GM21717 (cell line): ENCODE results near the gene GSK3B.

Experiments used
- ATAC-seq: cut with Tn5 transposase; IDR thresholded peaks from one replicate; pipeline ENCODE4 v1.9.1; 2021; ENCODE audit warnings: mild to moderate bottlenecking, moderate library complexity; ENCODE audit not compliant: unreplicated experiment

Gene GSK3B

DNA sequence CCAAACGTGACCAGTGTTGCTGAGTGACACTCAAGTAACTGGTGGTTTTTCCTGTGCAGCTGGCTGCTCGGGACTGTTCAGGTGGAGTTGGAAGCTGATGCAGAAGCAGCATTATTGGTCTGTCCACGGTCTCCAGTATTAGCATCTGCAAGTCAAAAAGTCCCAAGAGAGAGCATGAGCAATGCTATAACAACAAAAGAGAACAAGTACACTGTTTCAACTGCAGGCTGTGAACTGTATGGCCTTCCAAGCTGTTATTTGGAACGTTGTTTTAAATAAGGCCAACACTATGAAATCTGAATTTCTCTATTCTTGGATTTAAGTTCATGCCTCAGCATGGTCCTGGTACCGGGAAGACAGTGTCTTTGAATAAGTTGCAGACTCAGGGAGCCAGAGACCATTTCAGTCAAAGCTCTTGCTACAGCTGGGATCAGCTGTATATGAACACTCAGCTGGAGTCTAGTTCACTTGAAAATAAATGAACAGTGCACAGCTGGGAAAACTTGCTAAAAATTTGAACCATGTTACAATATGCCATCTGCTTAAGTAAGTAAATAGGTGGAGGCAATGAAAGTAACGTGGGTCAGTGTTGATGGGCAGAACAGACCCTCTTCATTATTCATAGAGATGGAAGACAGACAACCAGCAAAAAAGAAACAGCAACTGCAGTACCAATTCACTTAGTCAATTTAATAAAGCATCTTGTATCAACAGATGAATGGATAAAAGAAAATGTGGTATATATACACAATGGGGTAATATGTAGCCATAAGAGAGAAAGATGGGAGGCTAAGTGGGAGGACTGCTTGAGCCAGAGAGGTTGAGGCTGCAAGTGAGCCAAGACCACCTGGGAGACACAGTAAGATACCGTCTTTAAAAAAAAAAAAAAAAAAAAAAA lies 267.3 kb downstream of the GSK3B start:
- ATAC-seq, result no peak

DNA sequence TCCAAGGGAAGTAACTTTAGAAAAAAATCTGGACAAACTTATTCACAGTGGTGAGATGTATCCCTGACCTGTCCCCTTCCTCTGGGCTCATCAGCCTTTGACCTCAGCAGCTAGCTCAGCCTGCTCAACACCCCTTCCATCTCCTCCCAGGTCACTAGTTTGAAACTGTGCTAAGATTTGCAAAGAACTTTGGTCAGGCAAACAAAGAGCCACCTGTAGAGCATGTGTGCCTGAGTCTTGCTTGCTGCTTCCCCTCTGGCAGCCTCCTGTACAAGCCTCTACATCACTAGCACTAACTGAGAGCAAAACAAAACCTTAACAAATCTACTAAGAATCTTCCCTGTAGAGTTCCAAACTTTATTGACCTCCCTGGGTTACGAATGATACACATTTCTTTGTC lies 268.4 kb downstream of the GSK3B start:
- no peak for ATAC-seq

DNA sequence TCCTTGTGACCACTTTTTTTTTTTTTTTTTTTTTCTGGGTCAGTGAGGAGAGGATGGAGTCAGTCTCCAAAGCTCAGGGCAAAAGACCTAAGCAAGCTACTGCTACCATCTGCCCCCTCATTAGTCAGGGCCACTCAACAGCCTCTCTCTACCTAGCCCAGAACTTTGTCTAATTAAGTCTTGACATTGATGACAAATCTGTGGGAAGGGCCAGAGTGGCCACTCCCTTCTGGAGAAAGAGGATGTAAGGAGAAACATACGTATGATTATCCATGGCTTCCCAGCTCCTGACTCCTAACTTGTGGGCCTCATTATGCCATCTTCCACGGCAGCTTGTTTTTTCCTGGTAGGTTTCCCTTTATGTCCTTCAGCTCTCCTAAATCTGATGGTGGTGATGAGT lies 274.4 kb downstream of the GSK3B start:
- ATAC-seq, result no peak

DNA sequence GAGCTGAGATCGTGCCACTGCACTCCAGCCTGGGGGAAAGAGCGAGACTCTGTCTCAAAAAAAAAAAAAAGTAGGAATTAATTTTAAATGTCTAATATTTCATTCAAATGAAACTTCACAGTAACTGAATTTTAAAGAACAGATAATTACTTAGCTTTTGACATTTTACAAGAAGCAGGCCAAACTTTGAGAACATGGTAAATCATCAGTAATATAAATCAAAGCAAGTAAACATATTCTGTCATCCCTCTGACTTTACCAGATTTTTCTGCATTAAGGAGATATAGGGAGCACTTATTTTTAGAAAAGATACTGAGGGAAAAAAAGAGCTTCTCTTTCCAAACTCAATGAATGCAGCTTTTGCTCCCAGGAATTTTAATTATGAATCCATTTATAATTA lies 275.3 kb downstream of the GSK3B start:
- no peak for ATAC-seq

DNA sequence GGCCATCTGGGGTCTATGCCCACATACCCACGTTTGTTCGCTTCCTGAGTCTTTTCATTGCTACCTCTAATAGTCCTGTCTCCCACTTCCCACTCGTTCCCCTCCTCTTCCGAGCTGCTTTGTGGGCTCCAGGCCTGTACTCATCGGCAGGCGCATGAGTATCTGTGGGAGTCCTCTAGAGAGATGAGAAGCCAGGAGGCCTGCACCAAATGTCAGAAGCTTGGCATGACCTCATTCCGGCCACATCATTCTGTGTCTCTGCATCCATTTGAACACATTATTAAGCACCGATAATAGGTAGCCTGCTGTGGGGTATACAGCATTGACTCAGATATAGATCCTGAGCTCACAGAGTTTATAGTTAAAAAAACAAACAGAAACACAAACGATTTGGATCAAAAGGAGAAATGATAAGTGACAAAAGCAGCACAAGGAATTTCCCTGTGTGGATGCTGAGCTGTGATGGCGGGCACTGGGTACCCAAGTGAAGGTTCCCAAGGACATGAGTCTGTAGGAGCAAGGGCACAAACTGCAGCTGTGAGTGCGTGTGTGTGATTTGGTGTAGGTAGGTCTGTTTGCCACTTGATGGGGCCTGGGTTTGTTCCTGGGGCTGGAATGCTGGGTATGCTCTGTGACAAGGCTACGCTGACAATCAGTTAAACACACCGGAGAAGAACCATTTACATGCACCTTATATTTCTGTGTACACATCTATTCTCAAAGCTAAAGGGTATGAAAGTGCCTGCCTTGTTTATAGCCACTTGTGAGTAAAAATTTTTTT lies 276.5 kb downstream of the GSK3B start:
- no peak for ATAC-seq

DNA sequence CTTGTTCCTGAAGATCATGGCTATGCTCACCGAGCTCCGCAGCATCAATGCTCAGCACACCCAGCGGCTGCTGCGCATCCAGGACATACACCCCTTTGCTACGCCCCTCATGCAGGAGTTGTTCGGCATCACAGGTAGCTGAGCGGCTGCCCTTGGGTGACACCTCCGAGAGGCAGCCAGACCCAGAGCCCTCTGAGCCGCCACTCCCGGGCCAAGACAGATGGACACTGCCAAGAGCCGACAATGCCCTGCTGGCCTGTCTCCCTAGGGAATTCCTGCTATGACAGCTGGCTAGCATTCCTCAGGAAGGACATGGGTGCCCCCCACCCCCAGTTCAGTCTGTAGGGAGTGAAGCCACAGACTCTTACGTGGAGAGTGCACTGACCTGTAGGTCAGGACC lies 277.2 kb downstream of the GSK3B start:
- ATAC-seq, result no peak

DNA sequence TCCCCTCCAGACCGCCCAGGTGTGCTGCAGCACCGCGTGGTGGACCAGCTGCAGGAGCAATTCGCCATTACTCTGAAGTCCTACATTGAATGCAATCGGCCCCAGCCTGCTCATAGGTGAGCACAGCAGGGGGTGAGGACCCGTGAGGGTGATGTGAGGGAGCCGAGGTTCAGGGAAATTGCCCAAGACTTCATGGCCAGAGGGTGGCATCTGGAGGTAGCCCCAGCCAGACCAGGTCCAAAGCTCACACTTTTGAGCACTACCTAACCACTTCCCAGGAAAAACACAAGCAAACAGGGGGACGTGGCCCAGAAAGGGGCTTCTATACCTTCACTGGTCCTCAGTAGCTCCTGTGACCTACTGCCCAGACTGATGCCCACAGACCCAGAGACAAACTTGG lies 278.5 kb downstream of the GSK3B start:
- no peak for ATAC-seq

DNA sequence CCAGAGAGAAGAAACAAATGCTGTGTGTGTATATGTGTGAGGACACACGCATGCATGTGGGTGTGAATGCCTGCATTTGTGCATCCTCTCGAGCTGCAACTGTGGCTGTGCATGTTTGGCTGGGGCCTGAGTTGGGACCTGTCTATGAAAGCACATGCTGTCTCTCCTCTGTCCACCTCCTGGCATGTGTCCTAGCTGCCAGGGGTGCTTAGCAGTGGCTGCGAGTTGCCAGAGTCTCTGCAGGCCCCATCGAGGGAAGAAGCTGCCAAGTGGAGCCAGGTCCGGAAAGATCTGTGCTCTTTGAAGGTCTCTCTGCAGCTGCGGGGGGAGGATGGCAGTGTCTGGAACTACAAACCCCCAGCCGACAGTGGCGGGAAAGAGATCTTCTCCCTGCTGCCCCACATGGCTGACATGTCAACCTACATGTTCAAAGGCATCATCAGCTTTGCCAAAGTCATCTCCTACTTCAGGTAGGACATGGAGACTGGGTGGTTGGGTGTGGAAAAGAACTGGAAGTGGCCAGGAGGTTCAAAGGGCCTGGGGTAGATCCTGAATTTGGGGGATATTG lies 281.7 kb downstream of the GSK3B start:
- no peak for ATAC-seq

DNA sequence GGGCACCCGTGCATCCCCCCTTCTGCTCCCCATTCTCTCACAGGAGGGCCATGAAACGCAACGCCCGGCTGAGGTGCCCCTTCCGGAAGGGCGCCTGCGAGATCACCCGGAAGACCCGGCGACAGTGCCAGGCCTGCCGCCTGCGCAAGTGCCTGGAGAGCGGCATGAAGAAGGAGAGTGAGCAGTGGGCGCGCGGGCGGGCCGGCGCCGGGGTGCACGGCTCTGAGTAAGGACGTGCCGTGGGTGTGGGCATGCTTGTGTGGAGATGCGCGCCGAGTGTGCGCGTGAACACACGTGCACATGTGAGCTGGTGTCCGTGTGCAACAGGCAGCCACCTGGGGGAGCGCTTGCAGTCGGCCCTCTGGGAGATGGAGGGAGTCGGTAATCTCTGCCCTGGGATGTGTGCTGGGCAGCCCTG lies 284.2 kb downstream of the GSK3B start:
- ATAC-seq, result peak; percentile 75

DNA sequence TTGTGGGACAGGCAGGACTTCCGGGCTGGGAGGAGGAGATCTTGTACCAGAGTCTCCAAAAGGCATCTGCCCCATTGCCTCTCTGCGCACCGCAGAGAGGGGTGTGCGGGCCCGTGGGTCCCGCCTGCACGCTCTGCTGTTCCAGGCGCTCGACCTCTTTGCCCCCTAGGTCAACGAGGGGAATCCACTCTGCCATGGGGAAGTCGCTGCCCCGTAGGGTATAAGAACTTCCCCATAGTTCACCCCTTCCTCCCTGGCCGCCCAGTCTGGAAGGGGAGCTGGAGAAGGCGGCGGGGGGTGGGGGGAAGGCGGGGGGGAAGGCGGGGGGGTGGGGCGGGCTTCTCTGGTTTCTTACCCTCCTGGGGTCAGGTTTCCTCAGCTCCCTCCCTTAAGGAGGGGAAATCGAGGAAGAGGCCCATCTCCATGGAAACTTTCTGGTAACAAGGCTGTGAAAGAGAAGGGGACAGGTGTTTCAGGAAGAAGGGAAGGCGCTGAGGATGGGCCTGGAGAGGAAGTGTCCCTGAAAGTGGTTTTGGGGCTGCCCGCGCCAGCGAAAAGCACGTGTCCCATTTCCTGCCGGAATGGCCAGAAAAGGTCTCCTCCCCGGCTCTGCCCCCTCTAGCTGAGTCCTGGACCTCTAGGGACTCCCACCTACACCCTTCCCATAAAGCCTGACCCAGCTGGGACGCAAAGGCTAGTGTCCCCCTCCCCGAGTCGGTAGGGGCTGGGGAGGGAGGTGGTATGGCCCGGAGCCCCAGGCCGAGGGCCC lies 284.8 kb downstream of the GSK3B start:
- ATAC-seq, result peak; percentile 38

DNA sequence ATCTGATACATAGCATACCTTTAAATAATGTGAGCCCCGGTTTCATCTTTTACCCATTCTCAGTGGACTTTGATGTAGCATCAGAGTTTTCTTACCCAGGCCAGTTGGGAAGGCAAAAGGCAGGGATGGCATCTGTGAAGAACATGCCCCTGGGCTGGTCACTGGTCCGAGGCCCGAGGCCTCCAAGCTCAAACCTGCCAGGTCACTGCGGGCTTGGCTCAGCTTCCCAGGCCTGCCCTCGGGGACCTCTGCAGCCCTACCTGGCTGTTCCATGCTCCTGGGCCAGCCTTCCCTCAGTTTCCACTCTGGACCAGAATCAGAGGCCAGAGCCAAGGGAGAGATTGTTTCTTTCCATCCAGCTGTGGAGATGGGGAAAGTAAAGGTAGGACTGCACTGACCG lies 285.4 kb downstream of the GSK3B start:
- no peak for ATAC-seq

DNA sequence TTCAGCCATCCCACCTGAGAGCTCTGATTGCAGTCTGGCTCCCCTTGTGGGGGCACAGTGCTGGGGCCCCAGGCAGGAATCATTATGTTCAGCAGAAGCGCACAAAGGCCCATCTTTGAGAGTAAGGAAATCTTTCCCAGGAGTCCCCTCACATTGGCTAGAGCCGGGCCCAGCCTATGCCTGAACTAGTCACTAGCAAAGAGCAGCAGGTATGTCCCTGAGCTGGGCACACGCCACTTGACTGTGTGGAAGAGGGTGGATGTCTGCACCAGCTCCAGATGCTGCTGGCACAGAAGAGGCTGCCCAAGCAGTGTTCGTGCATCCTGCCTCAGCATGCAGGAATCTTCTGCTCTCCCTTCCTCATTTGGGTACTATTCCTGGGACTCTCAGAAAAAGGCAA lies 286.0 kb downstream of the GSK3B start:
- no peak for ATAC-seq

DNA sequence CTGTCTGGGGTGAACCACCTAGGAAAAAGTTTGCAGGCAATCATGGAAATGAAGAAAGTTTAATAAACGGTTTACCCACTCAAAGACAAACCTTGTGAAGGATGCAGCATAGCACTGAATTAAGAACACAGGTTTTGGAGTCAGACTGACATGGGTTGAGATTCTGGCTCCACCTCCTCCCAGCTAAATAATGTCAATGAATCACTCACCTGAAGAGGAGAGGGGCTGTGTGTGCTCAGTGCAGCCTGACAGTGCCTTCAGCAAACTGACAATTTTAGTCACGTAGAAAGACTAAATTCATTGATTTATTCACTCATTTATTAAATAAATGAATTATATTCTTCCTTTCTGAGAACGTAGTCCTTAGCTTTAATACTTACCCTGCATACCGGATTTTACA lies 293.4 kb downstream of the GSK3B start:
- no peak for ATAC-seq

DNA sequence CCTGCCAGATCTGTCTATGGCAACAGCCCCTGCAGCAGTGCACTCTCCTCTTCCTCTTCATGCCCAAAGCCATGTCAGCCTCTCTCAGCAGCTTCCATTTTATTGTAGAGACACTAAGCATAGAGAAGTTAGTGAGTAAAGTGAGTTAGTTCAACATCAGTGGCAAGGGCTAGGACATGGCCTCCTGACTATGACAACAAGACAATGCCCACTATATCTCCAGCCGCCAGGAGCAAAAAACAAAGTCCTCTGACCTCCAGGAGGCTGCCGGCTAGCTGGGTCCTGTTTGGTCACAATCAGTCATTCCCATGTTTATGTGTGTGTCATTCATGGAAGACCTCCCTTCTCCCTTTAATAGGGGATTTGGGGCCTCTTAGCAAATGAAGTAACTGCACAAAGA lies 297.5 kb downstream of the GSK3B start:
- ATAC-seq, result no peak

DNA sequence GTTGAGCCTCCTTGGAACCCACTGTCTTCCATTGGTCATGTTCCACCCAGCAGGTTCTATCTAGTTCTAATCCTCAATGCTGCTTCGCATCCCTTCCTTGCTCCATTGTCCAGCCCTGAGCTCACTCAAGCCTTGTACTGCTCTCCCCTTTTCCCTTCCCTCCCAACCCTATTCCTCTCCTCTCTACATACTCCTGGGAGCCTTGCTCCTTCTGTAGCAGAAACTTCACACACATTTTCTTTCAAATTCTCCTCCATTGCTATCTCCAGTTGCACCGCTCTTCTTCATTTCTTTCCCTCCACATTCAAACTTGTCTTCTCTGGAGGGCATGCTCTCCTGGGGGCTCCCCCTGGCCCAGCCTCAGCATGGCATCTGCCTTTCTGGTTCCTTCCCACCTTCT lies 297.9 kb downstream of the GSK3B start:
- ATAC-seq, result no peak

DNA sequence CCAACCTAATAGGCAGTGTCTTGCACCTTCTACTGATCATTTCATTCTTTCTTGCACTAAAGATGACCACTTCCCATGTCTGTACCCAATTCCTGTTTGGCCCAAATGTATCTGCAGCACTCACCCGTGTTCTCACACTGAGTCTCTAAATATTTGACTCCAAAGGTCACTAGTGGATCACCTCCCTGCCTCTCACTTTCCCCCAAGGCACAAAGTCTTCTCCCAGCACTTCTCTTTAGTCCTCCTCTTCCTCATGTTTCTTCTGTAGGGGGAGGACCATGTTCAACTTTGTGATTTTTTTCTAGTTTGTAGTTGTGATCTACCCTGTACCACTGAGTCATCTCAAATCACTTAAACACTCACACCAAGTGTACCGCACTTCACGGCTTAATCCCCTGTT lies 298.4 kb downstream of the GSK3B start:
- no peak for ATAC-seq

DNA sequence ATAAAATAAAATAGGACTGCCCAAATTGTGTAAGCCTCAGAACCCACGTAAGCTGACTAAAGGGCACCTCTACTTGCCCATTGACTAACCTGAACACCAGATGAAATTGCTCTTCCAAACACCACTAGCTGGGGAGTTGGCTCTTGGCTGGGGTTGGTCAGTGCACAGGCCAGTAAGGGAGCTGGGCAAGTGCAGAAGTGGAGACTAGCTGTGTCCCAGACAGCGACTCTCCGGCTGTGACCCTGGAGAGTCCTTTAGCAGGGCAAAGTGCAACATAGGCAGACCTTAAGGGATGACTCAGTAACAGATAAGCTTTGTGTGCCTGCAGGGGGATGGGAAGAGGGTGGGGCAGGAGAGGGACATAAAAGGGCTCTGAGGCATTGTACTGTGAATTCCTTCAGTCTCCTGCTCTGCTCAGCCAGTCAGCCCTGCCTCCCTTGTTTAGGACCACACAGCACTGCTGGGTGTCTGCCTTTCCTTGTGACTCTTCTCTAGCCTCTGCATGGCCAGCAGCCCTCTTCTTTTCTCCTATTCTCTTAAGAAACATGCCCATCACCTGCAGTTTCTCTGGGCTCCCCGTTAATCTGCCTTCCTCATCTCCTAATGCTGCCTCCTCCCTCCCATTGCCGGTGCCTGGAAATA lies 299.2 kb downstream of the GSK3B start:
- ATAC-seq, result no peak

DNA sequence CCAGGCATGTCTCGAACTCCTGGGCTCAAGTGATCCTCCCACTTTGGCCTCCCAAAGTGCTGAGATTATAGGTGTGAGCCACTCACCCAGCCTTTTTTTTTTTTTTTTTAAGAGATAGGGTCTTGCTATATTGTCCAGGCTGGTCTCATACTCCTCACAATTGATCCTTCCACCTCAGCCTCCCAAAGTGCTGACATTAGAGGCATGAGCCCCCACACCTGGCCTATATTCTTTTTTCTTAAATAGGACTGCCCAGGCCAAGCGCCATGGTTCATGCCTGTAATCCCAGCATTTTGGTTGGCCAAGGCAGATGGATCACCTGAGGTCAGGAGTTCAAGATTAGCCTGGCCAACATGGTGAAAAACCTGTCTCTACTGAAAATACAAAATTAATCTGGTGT lies 299.8 kb downstream of the GSK3B start:
- ATAC-seq, result no peak

DNA sequence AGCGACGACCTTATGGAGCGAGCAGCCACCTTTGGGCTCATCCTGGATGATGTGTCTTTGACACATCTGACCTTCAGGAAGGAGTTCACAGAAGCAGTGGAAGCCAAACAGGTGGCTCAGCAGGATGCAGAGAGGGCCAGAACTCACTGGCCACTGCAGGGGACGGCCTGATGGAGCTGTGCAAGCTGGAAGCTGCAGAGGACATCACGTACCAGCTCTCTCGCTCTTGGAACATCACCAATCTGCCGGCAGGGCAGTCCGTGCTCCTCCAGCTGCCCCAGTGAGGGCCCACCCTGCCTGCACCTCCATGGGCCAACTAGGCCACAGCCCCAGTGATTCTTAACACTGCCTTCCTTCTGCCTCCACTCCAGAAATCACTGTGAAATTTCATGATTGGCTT lies 302.0 kb downstream of the GSK3B start:
- no peak for ATAC-seq

DNA sequence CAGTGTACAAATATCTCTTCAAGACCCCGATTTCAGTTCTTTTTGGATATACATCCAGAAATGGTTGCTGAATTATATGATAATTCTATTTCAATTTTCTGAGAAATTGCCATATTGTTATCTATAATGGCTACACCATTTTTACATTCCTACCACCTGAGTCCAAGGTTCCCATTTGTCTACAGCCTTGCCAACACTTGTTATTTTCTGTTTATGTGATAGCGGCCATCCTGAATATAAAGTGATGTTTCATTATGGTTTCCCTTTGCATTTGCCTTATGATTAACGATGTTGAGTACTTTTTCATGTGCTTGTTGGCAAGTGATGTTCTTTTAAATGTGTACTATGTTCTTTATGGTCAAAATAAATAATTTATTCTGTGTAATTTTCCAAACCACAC lies 303.9 kb downstream of the GSK3B start:
- ATAC-seq, result no peak

DNA sequence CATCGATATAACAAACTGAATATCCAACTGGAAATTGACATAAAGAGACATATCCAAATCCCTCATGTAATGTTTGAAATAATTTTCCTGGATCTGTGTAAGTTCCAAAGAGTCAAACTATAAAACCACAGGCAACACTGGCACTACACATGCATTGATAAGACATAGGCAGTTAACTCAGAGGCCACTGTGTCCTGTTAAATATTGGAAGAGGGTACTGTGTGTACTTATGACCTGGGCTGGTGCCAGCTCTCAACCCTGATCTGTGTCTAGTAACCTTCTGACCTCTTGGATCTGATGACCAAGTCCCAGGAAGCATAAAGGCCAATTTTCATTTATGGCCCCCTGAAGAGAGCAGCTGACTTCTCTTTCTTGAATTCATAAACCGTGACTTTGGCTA lies 307.8 kb downstream of the GSK3B start:
- ATAC-seq, result no peak
